GM18517 (cell line): ENCODE results near the gene ZNF485.

Experiments used
- ATAC-seq: cut with Tn5 transposase; IDR thresholded peaks from one replicate; pipeline ENCODE4 v1.9.1; 2021; ENCODE audit warnings: mild to moderate bottlenecking, moderate library complexity; ENCODE audit not compliant: unreplicated experiment

Gene ZNF485

DNA sequence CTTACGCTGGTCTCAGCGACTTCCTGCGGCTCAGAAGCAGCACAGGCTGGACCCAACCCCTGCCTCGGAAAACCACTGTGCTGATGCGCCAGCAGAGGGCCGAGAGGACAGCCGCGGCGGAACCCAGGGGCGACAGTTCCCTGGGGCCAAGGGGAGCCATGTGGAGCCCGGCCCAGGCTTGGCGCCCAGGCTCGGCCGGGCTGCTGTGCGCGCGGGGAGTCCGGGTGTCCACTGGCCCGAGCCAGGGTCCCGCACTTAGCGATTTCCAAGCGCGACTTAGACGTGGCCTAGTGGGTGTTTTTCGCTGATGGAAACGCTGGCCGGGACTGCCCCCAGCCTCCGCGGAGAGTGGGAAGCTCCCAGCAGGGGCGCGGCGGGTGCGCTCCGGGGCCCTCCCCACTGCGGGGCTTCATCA, 61.1 kb downstream of the ZNF485 start:
- ATAC-seq = no peak
